Activated CD8-positive, alpha-beta memory T cell treated with anti-CD3 and anti-CD28 coated beads, Interleukin-2, amount 50 U/mL, for 24 hours (primary cell): ENCODE measurements around the gene ABCD3.
A peak's percentile ranks its signal among the peaks of the same experiment; 100 is the strongest.

ENCODE experiments used
- DNase-seq: peaks from one replicate; pipeline ENCODE4 v3.0.0-alpha.2; 2020; ENCODE audit errors: extremely low read depth

Gene ABCD3

DNA sequence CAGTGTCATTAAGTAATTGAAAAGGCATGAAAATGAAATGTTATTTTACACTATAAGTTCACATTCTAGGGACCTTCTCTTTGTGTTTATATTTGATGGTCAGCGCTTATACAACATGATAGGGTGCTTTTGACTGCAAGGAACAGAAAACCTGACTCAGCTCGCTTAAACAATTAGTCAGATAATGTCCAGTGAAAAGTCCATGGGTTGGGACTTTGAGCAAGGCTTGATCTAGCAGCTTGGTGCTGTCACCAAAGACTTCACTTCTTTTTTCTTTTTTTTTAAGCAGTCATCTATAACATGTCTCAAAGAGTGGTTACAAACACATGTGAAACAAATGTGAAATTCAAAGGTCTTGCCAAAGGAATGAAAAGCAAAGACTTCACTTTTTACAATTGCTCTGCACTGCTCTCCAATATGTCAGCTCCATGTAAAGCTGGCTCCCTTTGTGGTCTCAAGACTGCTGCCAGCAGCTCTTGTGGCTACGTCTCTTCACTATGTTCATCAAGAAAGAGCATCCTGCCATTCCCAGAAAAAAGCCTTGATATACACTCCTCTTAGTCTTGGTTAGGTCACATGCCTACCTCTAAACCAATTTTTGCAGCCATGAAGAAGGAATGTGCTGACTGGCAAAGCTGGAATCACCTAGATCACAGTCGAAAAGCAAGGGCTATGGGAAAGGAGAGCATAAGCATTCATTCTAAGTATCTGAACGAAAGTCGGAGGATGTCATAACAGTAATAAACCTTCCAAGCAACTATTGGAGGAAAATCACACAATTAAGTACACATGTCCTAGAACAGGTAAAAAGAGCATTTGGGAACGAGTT, 108.2 kb downstream of the ABCD3 start:
- no peak for DNase-seq

GRCh38 chr1:94527447-94528031, 109.3 kb downstream of the ABCD3 start:
- no peak for DNase-seq

GRCh38 chr1:94528299-94528698, 110.1 kb downstream of the ABCD3 start:
- DNase-seq: no peak

DNA sequence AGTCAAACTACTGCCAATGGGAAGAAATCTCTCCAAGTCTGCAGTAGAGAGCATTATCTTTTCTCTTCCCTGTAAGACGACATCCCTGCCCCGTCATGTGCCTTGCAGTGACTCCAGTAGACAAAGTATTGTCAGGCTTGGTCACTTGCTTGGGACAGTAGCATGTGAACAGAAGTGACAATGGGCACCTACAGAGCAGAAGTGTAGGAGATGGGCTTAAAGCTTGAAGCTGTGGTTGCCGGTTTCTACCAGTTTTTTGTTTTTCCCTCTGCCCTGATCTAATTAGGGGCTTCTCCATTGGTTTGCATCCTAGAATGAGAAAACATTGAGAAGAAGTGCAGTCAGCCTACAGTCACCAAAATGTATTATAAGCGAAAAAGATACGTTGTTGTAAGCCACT, 110.6 kb downstream of the ABCD3 start:
- DNase-seq: no peak

GRCh38 chr1:94529416-94529815, 111.2 kb downstream of the ABCD3 start:
- DNase-seq: no peak

GRCh38 chr1:94530373-94530878, 112.2 kb downstream of the ABCD3 start:
- no peak for DNase-seq

DNA sequence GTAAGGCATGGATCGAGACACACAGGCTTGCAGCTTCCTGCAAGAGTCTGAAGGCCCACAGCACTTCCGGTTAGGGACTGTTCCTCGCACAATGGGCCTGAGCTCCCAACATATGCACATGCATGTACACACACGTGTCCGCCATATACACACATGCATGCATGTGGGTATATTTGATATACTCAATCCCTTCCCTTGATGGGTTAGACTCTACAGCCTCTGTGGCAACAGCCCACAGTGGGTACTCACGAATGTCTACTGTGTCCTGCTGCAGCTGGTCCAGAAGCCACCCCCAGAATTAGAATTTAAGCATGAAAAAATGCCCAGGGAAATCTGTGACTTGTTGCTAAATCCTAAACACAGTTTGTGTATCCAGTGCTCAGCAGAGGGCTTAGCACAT, 113.5 kb downstream of the ABCD3 start:
- no peak for DNase-seq

DNA sequence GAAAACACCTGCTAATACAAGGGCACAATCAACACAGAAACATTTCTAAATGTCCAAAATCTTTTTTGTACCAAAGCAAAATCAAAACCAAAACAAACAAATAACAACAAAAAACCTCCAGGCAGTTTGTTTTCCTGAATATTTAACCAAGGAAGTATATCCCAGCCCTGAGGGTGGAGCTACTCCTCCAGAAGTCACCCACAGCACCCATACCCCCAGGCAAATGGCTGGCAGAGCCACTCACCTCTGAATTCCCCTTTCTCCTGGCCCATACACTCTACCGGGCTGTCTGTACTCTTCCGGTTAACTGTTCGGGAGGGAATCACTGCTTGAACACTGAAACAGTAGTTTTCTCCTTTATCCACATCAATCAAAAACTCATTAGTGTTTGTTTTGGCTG, 113.9 kb downstream of the ABCD3 start:
- DNase-seq: no peak

GRCh38 chr1:94535095-94535494, 116.9 kb downstream of the ABCD3 start:
- no peak for DNase-seq

DNA sequence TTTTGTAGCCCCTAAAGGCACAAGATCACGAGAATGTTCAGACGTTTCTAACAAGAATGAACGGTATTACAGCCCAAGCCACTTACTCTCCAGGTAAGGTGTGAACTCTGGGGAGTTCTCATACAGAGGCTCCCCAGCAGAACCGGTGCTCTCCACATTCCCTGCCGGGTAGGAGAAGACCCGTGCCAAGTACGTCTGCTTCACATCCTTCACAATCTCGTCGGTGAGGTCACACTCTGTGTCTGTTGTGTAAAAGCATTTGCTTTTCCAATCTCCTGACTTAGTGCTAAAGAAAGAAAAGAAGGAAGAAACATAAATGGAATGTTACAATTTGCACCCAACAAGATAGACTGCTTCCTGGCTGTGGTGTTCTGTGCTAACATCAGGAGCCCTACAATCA, 117.7 kb downstream of the ABCD3 start:
- DNase-seq: no peak

DNA sequence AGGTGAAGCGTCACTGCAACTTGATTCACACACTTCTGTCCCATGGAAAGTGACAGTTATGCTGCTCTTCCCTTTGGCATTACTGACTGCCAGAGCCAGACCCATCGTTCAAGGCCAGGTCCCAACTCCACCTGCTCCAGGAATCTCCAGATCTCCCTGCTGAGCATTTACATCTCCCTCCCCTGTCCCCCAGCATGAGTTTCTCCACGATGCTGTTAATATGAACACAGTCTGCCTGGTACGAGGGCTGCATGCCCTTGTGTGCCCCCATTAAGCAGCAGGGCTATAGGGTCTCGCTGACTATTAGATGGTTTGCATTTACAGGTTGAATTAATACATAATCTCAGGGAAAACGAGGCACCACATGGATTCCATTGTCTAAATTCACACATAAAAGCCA, 119.1 kb downstream of the ABCD3 start:
- no peak for DNase-seq

GRCh38 chr1:94538243-94538827, 120.1 kb downstream of the ABCD3 start:
- no peak for DNase-seq

DNA sequence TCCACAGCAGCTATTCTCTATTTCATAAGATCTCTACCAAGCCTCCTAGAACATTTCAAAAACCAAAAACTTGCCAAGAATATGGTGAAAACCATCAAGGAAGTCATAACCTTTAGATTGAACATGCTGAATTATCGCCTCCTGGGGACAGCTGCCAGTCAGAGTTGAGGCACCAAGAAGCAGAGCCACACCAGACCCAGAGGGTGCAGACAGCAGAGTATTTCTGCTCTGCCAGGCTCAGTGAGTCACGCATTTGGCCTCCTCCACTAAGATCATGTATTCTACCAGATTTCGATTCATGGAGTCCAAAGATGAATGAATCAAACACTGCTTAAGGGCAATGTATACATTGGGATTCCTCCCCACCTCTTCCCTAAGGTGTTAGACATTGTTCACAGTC, 121.3 kb downstream of the ABCD3 start:
- no peak for DNase-seq

DNA sequence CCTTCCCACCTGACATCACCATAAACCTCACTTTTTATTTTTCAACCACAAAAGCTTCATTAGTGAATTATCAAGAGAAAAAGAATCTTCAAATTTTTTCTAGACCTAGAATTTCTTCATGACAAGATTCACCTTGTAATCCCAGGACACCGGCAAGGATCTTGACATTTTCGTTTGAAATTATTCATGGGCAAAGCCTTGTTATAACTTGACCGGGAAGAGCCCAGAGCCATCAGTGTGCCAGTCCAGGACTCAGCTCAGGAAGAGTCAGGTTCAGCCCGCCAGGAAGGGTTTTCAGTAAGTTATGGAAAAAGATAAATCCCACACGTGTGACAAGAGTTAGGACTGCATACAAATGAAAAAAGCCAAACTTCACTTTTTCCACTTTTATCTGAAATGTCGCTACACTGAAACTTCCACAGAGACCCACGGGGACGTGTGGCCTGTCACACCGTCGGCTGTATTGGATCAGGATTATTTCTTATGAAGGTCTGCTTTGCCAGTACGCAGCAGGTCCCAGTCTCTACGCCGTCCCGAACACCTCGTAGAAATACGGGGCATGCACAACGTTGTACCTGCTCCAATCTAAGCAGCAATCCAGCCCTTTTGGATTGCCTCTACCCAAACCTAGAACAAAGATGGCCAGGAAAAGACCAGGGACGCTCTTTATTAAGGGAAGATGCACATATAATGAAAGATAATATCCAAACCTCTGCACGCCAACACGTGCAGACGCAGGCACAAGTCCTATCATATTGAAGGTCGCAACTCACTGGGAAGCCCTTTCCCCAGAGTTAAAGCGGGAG, 122.5 kb downstream of the ABCD3 start:
- DNase-seq: no peak

GRCh38 chr1:94541246-94542087, 123.3 kb downstream of the ABCD3 start, which contains the start of gene F3:
F3 (minus strand) TSS chr1:94541759; CDS start chr1:94541636, 123 bp downstream.
- peak; percentile 48 for DNase-seq

GRCh38 chr1:94542088-94542870, 124.1 kb downstream of the ABCD3 start:
- no peak for DNase-seq

DNA sequence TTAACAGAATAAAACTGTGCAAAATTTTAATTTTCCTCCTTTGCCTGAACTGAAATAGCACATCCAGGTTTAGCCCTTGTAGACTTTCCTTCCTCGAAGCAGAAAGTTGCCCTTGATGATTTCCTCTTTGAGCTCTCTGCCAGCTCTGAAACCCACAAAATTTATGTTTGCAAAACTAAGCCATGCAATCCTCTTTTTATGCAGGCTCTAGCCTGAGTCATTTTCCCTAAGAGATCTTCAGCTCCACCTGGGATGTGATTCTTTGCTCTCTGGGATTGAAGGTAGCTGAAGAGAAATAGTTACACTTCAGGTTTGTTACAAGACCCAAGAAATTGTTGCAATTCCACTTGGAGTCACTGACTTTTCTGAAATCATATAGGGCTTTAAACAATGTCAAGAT, 124.8 kb downstream of the ABCD3 start:
- no peak for DNase-seq

DNA sequence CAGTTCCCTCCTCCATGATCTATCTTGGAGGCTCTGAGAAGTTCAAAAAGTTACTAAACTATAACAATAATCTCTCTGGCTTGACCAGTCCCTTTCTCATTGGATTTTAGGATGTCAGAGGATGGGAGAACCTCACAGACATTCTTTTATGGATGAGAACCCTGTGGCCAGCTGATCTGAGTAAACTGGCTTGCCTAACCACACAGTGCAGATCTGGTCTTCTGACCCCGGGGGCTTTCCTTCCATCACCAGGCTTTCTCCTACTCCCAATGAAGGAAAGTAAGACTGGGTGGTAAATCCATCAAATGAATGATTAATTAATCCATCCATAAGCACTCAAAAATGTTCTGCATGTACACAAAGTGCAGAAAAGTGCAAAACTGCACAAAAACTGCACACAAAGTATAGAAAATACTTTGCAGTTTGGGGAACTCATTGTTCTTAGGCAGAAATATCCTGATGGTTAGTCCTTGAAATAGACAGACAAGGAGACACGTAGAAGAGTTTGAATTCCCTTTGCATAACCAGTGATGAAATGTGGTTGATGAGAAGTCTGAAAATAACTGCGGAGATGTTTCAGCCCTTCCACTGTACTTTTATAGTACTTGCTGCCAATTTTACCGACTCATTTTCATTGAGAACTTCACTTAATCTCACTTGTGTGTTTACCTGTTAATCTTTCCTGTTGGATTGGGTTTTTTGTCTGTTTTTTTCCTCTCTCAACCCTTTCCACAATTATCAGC, 125.9 kb downstream of the ABCD3 start:
- no peak for DNase-seq

DNA sequence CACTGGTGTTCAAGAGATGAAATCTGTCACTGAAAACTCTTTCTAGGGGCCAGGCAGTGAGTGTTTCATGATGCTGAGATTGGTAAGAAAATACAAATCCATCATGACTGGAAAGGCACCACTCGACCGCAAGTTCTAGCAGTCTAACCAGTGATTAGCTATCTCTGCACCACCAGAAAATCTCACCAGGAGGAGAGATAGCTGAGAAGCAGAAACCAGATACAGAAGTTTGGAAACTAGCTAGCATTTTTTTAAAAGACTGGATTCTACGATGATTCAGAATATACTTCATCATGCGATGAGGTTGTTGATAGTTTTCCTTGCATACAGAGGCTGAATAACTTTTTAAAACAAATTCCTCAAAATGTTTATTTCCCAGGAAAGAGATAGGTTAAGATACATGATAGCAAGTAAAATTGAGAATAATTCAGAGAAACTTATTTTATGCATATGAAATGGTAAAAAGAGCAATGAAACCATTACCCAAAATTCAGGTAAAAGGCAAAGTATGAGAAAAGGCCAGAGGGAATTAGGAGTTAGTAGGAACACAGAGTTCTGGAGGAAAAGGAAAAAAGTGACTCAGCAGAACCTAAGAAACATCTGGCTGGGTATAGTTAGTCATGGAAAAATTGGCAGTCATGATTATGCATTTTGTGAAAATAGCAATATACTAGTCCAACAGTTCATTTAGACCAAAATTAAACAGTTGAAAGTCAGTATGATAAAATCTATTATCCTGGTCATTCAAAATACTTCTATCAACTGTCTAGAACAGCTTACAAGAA, 126.7 kb downstream of the ABCD3 start:
- DNase-seq: no peak
